Subcutaneous adipose tissue (tissue), 4 donors: ENCODE data around the gene TRPV5. TPM values are rescaled to one million over a fixed set of nuclear protein-coding genes. Genes with fewer than 3 reads are reported as not detected.

Experiments
- total RNA-seq, 4 donors: library from RNA; depleted of rRNA; stranded (reverse); fragments of >200 nt; gene quantifications; one replicate each; pipeline ENCODE4 v1.1.0, GENCODE V29; 2016

The TRPV5 gene
- total RNA-seq, 4 donors from 2014 or later, result not detected

Other genes starting within 250 kb of the TRPV5 start
- not detected for gene PRSS1, start 184.3 kb downstream of the TRPV5 start, total RNA-seq
- gene PRSS2, start 162.8 kb downstream of the TRPV5 start, total RNA-seq, result not detected
- gene EPHB6, start 78.7 kb downstream of the TRPV5 start, total RNA-seq, result 10 to 100 TPM in 3 of 4 donors, 1 to 10 TPM in 1; 5.1 to 20.3 (median 15.5) TPM
- gene TRPV6, start 48.0 kb downstream of the TRPV5 start, total RNA-seq, result under 1 TPM in 1 of 4 donors, not detected in 3; under 0.01 TPM
- not detected for gene LLCFC1, start 5.7 kb upstream of the TRPV5 start, total RNA-seq
- under 1 TPM in 2 of 4 donors, not detected in 2; 0.51 to 0.88 TPM for gene KEL, start 28.6 kb upstream of the TRPV5 start, total RNA-seq
- not detected for gene OR9A2, start 93.4 kb upstream of the TRPV5 start, total RNA-seq
- not detected for gene OR6V1, start 118.6 kb upstream of the TRPV5 start, total RNA-seq
- gene PIP, start 198.3 kb upstream of the TRPV5 start, total RNA-seq, result not detected
- not detected for gene TAS2R39, start 249.7 kb upstream of the TRPV5 start, total RNA-seq